ENCODE results near the gene CELF4. TPM values are rescaled to one million over a fixed set of nuclear protein-coding genes. Genes with fewer than 3 reads are reported as not detected.
"Not testable (repeated sequence)": the region's sequence is repeated elsewhere in the genome, so short reads cannot be mapped to it uniquely, and the experiment has no call there.

The CELF4 gene
- total RNA-seq, 1 donor from 2014 or later = 0.44 TPM

DNA sequence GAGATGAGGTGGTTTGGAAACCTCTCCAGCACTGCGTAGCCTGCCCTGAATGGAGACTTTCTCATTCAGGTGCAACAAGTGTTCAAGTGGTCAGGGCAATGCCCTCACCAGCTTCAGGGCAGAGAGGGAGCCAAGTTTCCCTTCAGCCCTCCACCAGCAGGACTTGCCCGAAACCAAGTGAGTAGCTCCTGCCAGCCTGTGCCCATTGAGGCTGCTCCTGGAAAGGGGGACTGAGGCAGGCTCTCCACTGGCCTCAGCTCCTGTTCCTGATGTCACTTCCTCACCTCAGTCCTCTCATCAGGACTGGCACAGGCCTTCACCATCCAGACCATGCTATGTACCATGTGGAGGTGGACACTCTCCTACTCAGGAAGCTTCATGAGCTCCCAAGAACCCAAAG is 94.6 kb downstream of the CELF4 start:
- Mint-ChIP-seq H3K4me3 (ENCODE audit: unreplicated experiment) (no peak overlapping the region), H3K27me3 (ENCODE audit: unreplicated experiment) (peaks cover 11% of the 10 kb centered on the region), H3K4me1 (ENCODE audit: unreplicated experiment) (no peaks in the 10 kb centered on the region), H3K36me3 (ENCODE audit: low read depth, unreplicated experiment) (no peaks in the 10 kb centered on the region), H3K27ac (ENCODE audit: unreplicated experiment) (no peak overlapping the region), H3K9me3 (ENCODE audit: unreplicated experiment) (no peaks in the 10 kb centered on the region)
- no peak for DNase-seq (ENCODE audit: low spot score)
- TF ChIP-seq, protein P1, sequence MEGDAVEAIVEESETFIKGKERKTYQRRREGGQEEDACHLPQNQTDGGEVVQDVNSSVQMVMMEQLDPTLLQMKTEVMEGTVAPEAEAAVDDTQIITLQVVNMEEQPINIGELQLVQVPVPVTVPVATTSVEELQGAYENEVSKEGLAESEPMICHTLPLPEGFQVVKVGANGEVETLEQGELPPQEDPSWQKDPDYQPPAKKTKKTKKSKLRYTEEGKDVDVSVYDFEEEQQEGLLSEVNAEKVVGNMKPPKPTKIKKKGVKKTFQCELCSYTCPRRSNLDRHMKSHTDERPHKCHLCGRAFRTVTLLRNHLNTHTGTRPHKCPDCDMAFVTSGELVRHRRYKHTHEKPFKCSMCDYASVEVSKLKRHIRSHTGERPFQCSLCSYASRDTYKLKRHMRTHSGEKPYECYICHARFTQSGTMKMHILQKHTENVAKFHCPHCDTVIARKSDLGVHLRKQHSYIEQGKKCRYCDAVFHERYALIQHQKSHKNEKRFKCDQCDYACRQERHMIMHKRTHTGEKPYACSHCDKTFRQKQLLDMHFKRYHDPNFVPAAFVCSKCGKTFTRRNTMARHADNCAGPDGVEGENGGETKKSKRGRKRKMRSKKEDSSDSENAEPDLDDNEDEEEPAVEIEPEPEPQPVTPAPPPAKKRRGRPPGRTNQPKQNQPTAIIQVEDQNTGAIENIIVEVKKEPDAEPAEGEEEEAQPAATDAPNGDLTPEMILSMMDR (IDR thresholded peaks at IDR 0.05; ENCODE audit: unreplicated experiment) = no peak

DNA sequence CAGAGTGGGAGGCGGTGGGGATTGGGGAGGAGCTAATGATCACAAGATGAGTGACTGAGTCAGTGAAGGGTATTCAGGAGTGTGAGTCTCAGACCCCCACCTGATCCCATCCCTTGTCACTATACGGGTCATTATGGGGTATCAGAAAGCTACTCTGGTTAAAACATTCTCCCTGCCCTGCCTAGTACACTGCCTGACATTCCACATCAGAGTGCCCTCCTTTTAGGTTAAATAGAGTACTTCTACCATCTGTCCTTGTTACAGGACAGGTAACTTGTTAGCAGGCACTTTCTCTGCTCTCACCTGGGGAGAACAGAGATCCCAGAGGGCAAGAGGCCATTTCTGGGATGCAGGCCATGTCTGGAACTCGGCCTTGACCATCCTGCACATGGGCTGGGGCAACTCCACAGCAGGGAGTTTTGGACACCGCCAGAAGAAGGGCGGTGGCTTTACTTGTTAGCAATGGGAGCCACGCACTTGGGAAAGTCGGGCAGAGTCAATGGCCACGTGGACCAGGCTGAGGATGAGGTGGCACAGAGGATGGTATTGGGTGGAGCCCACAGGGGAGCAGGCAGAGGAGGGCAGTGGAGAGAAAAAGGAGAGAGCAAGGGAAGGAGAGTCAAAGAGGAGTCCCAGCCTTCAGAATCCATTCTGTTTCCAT is 98.5 kb downstream of the CELF4 start:
- H3K27ac Mint-ChIP-seq (ENCODE audit: unreplicated experiment) = no peak overlapping the region
- no peak overlapping the region for H3K4me3 Mint-ChIP-seq (ENCODE audit: unreplicated experiment)
- TF ChIP-seq, protein P1 (IDR thresholded peaks at IDR 0.05; ENCODE audit: unreplicated experiment) = no peak
- H3K36me3 Mint-ChIP-seq (ENCODE audit: low read depth, unreplicated experiment) = no peaks in the 10 kb centered on the region
- no peaks in the 10 kb centered on the region for H3K4me1 Mint-ChIP-seq (ENCODE audit: unreplicated experiment)
- no peak for DNase-seq (ENCODE audit: low spot score)
- peaks cover 12% of the 10 kb centered on the region for H3K27me3 Mint-ChIP-seq (ENCODE audit: unreplicated experiment)
- no peaks in the 10 kb centered on the region for H3K9me3 Mint-ChIP-seq (ENCODE audit: unreplicated experiment)

DNA sequence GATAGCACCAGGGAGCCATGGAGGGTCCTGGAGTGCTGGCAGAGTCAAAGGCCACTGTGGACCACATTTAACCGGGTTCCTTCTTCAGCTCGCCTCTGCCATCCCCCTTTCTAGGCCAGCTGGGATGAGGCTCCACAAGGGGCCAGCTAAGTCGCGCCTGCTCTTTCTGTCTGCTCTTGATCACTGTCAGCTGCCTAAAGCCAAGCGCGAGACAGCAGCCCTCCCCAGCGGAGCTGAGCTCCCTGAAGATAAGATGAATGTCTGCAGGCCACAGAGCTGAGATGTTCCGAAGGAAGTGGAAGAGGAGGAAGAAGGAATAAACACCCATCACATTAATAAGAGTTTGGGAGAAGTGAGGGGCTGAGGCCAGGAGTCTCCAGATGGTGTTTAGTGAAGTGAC is 99.6 kb downstream of the CELF4 start:
- Mint-ChIP-seq H3K27ac (ENCODE audit: unreplicated experiment) (no peak overlapping the region), H3K9me3 (ENCODE audit: unreplicated experiment) (no peaks in the 10 kb centered on the region), H3K27me3 (ENCODE audit: unreplicated experiment) (peaks cover 12% of the 10 kb centered on the region), H3K4me1 (ENCODE audit: unreplicated experiment) (no peaks in the 10 kb centered on the region), H3K36me3 (ENCODE audit: low read depth, unreplicated experiment) (no peaks in the 10 kb centered on the region), H3K4me3 (ENCODE audit: unreplicated experiment) (no peak overlapping the region)
- TF ChIP-seq, protein P1 (IDR thresholded peaks at IDR 0.05; ENCODE audit: unreplicated experiment) = no peak
- DNase-seq (ENCODE audit: low spot score) = no peak

DNA sequence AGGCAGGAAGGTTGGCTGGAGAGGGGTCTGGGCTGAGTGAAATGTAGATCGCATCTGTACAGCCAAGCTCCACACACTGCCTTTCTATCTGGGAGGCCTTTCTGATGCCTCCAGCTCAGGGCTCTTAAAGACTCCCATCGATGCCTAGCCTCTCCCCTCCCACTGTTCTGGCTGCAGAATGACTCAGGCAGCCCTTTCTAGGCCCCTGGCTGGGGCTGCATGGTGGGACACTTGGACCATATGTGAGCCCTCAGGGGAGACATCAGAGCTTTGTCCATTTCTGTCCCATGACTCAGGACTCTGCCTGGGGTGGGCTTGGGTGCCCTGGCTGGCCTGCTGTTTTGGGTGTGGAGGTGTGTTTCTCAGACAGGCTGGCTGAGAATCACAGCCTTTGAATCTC is 101.3 kb downstream of the CELF4 start:
- Mint-ChIP-seq H3K4me3 (ENCODE audit: unreplicated experiment) (no peak overlapping the region), H3K27me3 (ENCODE audit: unreplicated experiment) (peaks cover 11% of the 10 kb centered on the region), H3K4me1 (ENCODE audit: unreplicated experiment) (no peaks in the 10 kb centered on the region), H3K9me3 (ENCODE audit: unreplicated experiment) (no peaks in the 10 kb centered on the region), H3K27ac (ENCODE audit: unreplicated experiment) (no peak overlapping the region), H3K36me3 (ENCODE audit: low read depth, unreplicated experiment) (no peaks in the 10 kb centered on the region)
- no peak for DNase-seq (ENCODE audit: low spot score)
- TF ChIP-seq, protein P1 (IDR thresholded peaks at IDR 0.05; ENCODE audit: unreplicated experiment) = no peak

DNA sequence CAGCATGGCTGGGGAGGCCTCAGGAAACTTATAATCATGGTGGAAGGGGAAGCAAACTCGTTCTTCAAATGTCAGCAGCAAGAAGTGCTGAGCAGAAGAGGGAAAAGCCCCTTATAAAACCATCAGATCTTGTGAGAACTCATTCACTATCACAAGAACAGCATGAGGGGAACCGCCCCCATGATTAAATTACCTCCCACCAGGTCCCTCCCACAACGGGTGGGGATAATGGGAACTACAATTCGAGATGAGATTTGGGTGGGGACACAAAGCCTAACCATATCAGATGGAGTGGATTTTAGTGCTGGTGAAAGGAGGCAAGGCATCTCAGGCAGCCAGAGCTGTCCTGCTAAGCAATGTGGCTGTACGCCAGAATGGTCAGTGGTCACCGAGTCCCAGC is 104.3 kb downstream of the CELF4 start:
- H3K36me3 Mint-ChIP-seq (ENCODE audit: low read depth, unreplicated experiment); H3K4me3 Mint-ChIP-seq (ENCODE audit: unreplicated experiment); H3K27ac Mint-ChIP-seq (ENCODE audit: unreplicated experiment); H3K4me1 Mint-ChIP-seq (ENCODE audit: unreplicated experiment); H3K9me3 Mint-ChIP-seq (ENCODE audit: unreplicated experiment); DNase-seq (ENCODE audit: low spot score): not testable (repeated sequence)
- H3K27me3 Mint-ChIP-seq (ENCODE audit: unreplicated experiment) = peaks cover 12% of the 10 kb centered on the region

Measured in endothelial cell (in vitro differentiated cells).